HL-60 (cell line): ENCODE data around the gene PRKAG2.

Experiments used
- DNase-seq, 2 experiments: peaks; one replicate each; pipeline ENCODE4 v3.0.0-alpha.2; 2010 to 2020; ENCODE audit warnings: low read depth in 1 of 2, low spot score in 1 of 2
- H3K27ac ChIP-seq: fragments of 250-450 bp; sonication (Bioruptor Pico); replicated peaks from 2 replicates; pipeline ENCODE4 v1.5.1; 2020; ENCODE audit warnings: mild to moderate bottlenecking, moderate library complexity
- H3K27me3 ChIP-seq: fragments of 250-450 bp; sonication (Bioruptor Pico); 2 replicates; pipeline ENCODE4 v1.5.1; 2021; ENCODE audit warnings: mild to moderate bottlenecking, moderate library complexity; ENCODE audit not compliant: insufficient read depth, poor library complexity, severe bottlenecking
- H3K4me3 ChIP-seq: replicated peaks from 2 replicates; pipeline ENCODE4 v1.5.1; 2011; ENCODE audit warnings: mild to moderate bottlenecking, control low read depth, low read length; ENCODE audit not compliant: insufficient read depth
- CTCF ChIP-seq: IDR thresholded peaks from one replicate; pipeline ENCODE4 v1.5.1; 2011; ENCODE audit warnings: low read length, control low read depth, inconsistent platforms; ENCODE audit not compliant: insufficient read depth
- GABPA ChIP-seq: IDR thresholded peaks from 2 replicates; pipeline ENCODE4 v1.6.1; 2012; ENCODE audit warnings: low read depth
- POLR2AphosphoS5 ChIP-seq: IDR thresholded peaks from 2 replicates; pipeline ENCODE4 v1.6.1; 2012; ENCODE audit warnings: low read depth
- REST ChIP-seq: IDR thresholded peaks from 2 replicates; pipeline ENCODE4 v1.6.1; 2012; ENCODE audit warnings: low read depth; ENCODE audit not compliant: insufficient replicate concordance
- SPI1 ChIP-seq: IDR thresholded peaks from 2 replicates; pipeline ENCODE4 v1.6.1; 2012; ENCODE audit warnings: low read depth, mild to moderate bottlenecking, borderline replicate concordance

PRKAG2 gene

GRCh38 chr7:151896086-151896485 is 19.2 kb upstream of the PRKAG2 start:
- H3K4me3 ChIP-seq, result no peak overlapping the region
- TF ChIP-seq SPI1 (no peak), GABPA (no peak), REST (no peak), CTCF (no peak), POLR2AphosphoS5 (no peak)
- H3K27me3 ChIP-seq, result no peaks in the 10 kb centered on the region
- no peak for DNase-seq
- H3K27ac ChIP-seq, result no peak overlapping the region

GRCh38 chr7:151895631-151896031 is 18.7 kb upstream of the PRKAG2 start:
- H3K27ac ChIP-seq, result no peak overlapping the region
- H3K4me3 ChIP-seq, result no peak overlapping the region
- no peaks in the 10 kb centered on the region for H3K27me3 ChIP-seq
- no peak for DNase-seq
- TF ChIP-seq SPI1, result no peak
- no peak for TF ChIP-seq POLR2AphosphoS5
- no peak for TF ChIP-seq CTCF
- TF ChIP-seq REST, result no peak
- TF ChIP-seq GABPA, result no peak

GRCh38 chr7:151895008-151895630 is 18.2 kb upstream of the PRKAG2 start:
- no peak for DNase-seq
- TF ChIP-seq POLR2AphosphoS5 (no peak), SPI1 (no peak), CTCF (no peak), REST (no peak), GABPA (no peak)
- H3K27ac ChIP-seq, result no peak overlapping the region

More at GRCh38 chr7:151895008-151895630, 18.2 kb upstream of the PRKAG2 start:
- H3K27me3 ChIP-seq, result no peaks in the 10 kb centered on the region
- no peak overlapping the region for H3K4me3 ChIP-seq
